ENCODE results near the gene PCCA. TPM values are rescaled to one million over a fixed set of nuclear protein-coding genes. Genes with fewer than 3 reads are reported as not detected.

PCCA gene
- total and polyA plus RNA-seq, 2 donors (not counting 1 experiment from before 2014, with no cell fraction given) = 4.8 to 17.4 TPM

GRCh38 chr13:100290165-100290801 lies 201.4 kb downstream of the PCCA start:
- H3K9me3 ChIP-seq (ENCODE audit: control extremely low read depth in 1 of 3, control insufficient read depth in 2 of 3, insufficient read depth in 1 of 3, low read length in 2 of 3) = no peaks in the 10 kb centered on the region
- H3K4me1 Mint-ChIP-seq = no peaks in the 10 kb centered on the region
- no peak overlapping the region for H2AFZ ChIP-seq (ENCODE audit: insufficient read depth, low read depth, low read length, poor library complexity, severe bottlenecking)
- no peaks in the 10 kb centered on the region for H3K9me3 Mint-ChIP-seq (ENCODE audit: insufficient read depth)
- H3K4me2 ChIP-seq (replicated peaks; ENCODE audit: low read depth, low read length, poor library complexity, severe bottlenecking) = no peak overlapping the region
- intact Hi-C loops (cut with micrococcal nuclease) = no loop called here
- H3K27me3 Mint-ChIP-seq = no peaks in the 10 kb centered on the region
- H3K4me3 ChIP-seq (ENCODE audit: control extremely low read depth in 1 of 5, extremely low read depth in 1 of 5, insufficient read depth in 1 of 5, low read depth in 2 of 5, low read length in 4 of 5) = no peak overlapping the region
- H3K4me1 ChIP-seq (ENCODE audit: control insufficient read depth in 2 of 2, insufficient read depth in 2 of 2, low read length in 2 of 2) = no peaks in the 10 kb centered on the region
- POLR2A ChIA-PET = no interaction called here
- DNase-seq = no peak
- no peak overlapping the region for H3K27ac Mint-ChIP-seq
- 97% methylated on average over 3 of the region's 4 CpGs for WGBS (ENCODE audit: insufficient coverage)
- H3K4me3 Mint-ChIP-seq = no peak overlapping the region
- TF ChIP-seq, protein P1, sequence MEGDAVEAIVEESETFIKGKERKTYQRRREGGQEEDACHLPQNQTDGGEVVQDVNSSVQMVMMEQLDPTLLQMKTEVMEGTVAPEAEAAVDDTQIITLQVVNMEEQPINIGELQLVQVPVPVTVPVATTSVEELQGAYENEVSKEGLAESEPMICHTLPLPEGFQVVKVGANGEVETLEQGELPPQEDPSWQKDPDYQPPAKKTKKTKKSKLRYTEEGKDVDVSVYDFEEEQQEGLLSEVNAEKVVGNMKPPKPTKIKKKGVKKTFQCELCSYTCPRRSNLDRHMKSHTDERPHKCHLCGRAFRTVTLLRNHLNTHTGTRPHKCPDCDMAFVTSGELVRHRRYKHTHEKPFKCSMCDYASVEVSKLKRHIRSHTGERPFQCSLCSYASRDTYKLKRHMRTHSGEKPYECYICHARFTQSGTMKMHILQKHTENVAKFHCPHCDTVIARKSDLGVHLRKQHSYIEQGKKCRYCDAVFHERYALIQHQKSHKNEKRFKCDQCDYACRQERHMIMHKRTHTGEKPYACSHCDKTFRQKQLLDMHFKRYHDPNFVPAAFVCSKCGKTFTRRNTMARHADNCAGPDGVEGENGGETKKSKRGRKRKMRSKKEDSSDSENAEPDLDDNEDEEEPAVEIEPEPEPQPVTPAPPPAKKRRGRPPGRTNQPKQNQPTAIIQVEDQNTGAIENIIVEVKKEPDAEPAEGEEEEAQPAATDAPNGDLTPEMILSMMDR (IDR thresholded peaks at IDR 0.05) = no peak
- TF ChIP-seq EZH2 (IDR thresholded peaks at IDR 0.05; ENCODE audit: borderline replicate concordance, insufficient read depth, low read depth, low read length, poor library complexity, severe bottlenecking) = no peak
- H3K9ac ChIP-seq (ENCODE audit: low read length) = no peak overlapping the region
- no peaks in the 10 kb centered on the region for H3K79me2 ChIP-seq (ENCODE audit: control insufficient read depth, insufficient read depth, low read length)
- no peak overlapping the region for H3K27ac ChIP-seq (ENCODE audit: low read length in 2 of 2)
- ATAC-seq (ENCODE audit: low read depth) = no peak
- no peaks in the 10 kb centered on the region for H4K20me1 ChIP-seq (ENCODE audit: control insufficient read depth, insufficient read depth, low read length, poor library complexity, severe bottlenecking)
- CTCF ChIA-PET = no interaction called here
- no peaks in the 10 kb centered on the region for H3K27me3 ChIP-seq (replicated peaks in 1 of 4; ENCODE audit: control extremely low read depth in 1 of 4, control insufficient read depth in 3 of 4, insufficient read depth in 4 of 4, low read length in 3 of 4)
- no peaks in the 10 kb centered on the region for H3K36me3 ChIP-seq (replicated peaks in 1 of 2; ENCODE audit: control extremely low read depth in 1 of 2, control insufficient read depth in 1 of 2, extremely low read depth in 1 of 2, insufficient read depth in 2 of 2, low read length in 1 of 2)

DNA sequence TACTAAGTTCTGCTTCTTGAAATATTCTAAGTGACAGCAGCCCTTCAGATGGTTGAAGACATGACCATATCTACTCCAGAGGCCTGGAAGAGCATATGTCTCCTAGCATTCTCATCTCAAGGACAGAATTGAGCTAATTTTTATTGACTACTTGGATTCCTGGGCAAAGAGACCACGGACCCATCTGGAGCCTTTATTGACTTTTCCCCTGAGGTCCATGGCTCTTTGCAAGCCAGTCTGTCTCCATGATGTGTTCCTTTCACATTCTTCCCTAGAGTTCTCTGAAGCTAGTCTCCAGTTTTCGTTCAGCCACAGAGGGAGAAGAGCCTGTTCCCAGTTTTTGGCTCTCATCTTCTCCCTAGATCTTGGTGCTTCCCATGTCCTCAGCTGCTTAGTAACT lies 202.7 kb downstream of the PCCA start:
- H4K20me1 ChIP-seq (ENCODE audit: control insufficient read depth, insufficient read depth, low read length, poor library complexity, severe bottlenecking) = no peaks in the 10 kb centered on the region
- H3K27ac Mint-ChIP-seq = no peak overlapping the region
- no peaks in the 10 kb centered on the region for H3K9me3 Mint-ChIP-seq (ENCODE audit: insufficient read depth)
- ChIA-PET CTCF (interaction anchor here (0.9 kb wide), 1 partner anchor 240 kb away, joined by 3 read pairs; no protein-coding TSS in a partner anchor), POLR2A (no interaction called here)
- H3K4me3 Mint-ChIP-seq = no peak overlapping the region
- no peaks in the 10 kb centered on the region for H3K4me1 ChIP-seq (ENCODE audit: control insufficient read depth in 2 of 2, insufficient read depth in 2 of 2, low read length in 2 of 2)
- H3K27me3 ChIP-seq (replicated peaks in 1 of 4; ENCODE audit: control extremely low read depth in 1 of 4, control insufficient read depth in 3 of 4, insufficient read depth in 4 of 4, low read length in 3 of 4) = no peaks in the 10 kb centered on the region
- no peaks in the 10 kb centered on the region for H3K36me3 ChIP-seq (replicated peaks in 1 of 2; ENCODE audit: control extremely low read depth in 1 of 2, control insufficient read depth in 1 of 2, extremely low read depth in 1 of 2, insufficient read depth in 2 of 2, low read length in 1 of 2)
- H3K4me1 Mint-ChIP-seq = no peaks in the 10 kb centered on the region
- WGBS (ENCODE audit: insufficient coverage) = 100% methylated on average over 2 of the region's 2 CpGs
- no peaks in the 10 kb centered on the region for H3K79me2 ChIP-seq (ENCODE audit: control insufficient read depth, insufficient read depth, low read length)
- no peaks in the 10 kb centered on the region for H3K27me3 Mint-ChIP-seq
- DNase-seq = no peak
- H3K4me3 ChIP-seq (ENCODE audit: control extremely low read depth in 1 of 5, extremely low read depth in 1 of 5, insufficient read depth in 1 of 5, low read depth in 2 of 5, low read length in 4 of 5) = no peak overlapping the region
- H2AFZ ChIP-seq (ENCODE audit: insufficient read depth, low read depth, low read length, poor library complexity, severe bottlenecking) = no peak overlapping the region
- no peak for ATAC-seq (ENCODE audit: low read depth)
- TF ChIP-seq, protein P1 (IDR thresholded peaks at IDR 0.05) = no peak
- H3K9me3 ChIP-seq (ENCODE audit: control extremely low read depth in 1 of 3, control insufficient read depth in 2 of 3, insufficient read depth in 1 of 3, low read length in 2 of 3) = no peaks in the 10 kb centered on the region
- intact Hi-C loops (cut with micrococcal nuclease) = no loop called here
- no peak overlapping the region for H3K9ac ChIP-seq (ENCODE audit: low read length)
- no peak overlapping the region for H3K27ac ChIP-seq (ENCODE audit: low read length in 2 of 2)
- H3K4me2 ChIP-seq (replicated peaks; ENCODE audit: low read depth, low read length, poor library complexity, severe bottlenecking) = no peak overlapping the region
